ENCODE results near the gene NUTM2E.
"Not testable (repeated sequence)": the region's sequence is repeated elsewhere in the genome, so short reads cannot be mapped to it uniquely, and the experiment has no call there.

DNA sequence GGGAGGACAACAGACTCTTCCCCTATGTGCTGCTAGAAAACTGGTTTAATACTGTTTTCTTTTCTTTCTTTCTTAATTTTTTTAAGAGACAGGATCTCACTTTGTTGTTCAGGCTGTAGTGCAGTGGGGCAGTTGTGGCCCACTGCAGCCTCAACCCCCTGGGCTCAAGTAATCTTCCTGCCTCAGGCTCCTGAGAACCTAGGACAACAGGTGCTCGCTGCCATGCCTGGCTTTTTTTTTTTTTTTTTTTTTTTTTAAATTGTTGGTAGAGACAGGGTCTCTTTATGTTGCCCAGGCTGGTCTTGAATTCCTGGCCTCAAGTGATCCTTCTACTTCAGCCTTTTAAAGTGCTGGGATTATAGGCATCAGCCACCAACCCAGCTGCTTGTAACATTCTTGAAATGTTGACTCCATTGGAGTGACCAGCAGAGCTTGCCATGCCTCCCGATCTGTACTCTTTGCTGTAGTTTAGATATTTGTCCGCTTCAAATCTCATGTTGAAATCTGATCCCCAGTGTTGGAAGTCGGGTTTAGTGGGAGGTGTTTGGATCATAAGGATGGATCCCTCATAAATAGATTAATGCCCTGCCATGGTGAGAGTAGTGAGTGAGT lies 34.5 kb upstream of the NUTM2E start:
- TF ChIP-seq, protein P1, sequence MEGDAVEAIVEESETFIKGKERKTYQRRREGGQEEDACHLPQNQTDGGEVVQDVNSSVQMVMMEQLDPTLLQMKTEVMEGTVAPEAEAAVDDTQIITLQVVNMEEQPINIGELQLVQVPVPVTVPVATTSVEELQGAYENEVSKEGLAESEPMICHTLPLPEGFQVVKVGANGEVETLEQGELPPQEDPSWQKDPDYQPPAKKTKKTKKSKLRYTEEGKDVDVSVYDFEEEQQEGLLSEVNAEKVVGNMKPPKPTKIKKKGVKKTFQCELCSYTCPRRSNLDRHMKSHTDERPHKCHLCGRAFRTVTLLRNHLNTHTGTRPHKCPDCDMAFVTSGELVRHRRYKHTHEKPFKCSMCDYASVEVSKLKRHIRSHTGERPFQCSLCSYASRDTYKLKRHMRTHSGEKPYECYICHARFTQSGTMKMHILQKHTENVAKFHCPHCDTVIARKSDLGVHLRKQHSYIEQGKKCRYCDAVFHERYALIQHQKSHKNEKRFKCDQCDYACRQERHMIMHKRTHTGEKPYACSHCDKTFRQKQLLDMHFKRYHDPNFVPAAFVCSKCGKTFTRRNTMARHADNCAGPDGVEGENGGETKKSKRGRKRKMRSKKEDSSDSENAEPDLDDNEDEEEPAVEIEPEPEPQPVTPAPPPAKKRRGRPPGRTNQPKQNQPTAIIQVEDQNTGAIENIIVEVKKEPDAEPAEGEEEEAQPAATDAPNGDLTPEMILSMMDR (IDR thresholded peaks at IDR 0.05; ENCODE audit: low read depth, low read length, missing input control) = not testable (repeated sequence)
- TF ChIP-seq FOXA1 (IDR thresholded peaks at IDR 0.05) = not testable (repeated sequence)

All from liver (tissue), 2 donors.